ENCODE data around the gene CCDC134.

Gene CCDC134

DNA sequence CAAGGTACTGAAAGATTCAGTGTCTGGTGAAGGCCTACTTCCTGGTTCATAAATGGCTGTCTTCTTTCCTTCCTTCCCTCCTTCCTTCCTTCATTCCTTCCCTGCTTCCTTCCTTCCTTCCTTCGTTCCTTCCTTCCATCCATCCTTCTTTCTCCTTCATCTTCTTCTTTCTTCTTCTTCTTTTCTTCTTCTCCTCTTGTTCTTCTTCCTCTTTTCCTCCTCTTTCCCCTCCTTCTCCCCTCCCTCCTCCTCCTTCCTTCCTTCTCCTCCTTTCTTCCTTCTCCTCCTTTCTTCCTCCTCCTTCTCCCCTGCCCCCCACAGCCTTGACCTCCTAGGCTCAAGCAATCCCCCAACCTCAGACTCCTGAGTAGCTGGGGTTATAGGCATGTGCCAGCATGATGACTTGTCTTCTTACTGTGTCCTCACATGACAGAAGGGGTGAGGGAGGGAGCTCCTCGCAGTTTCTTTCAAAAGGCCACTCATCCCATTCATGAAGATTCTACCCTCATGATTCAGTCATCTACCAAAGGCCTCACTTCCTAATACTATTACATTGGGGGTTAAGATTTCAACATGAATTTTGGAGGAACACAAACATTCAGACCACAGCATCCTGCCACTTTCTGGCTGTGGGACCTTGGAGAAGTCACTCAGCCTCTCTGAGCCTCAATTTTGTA is 22.6 kb upstream of the CCDC134 start:
- Mint-ChIP-seq H3K4me1 (ENCODE audit: low read depth) (peaks cover 43% of the 10 kb centered on the region), H3K27me3 (no peaks in the 10 kb centered on the region), H3K9me3 (no peaks in the 10 kb centered on the region), H3K4me3 (no peak overlapping the region), H3K27ac (no peak overlapping the region), H3K36me3 (ENCODE audit: low read depth) (peaks cover 4% of the 10 kb centered on the region)
- DNase-seq: no peak

DNA sequence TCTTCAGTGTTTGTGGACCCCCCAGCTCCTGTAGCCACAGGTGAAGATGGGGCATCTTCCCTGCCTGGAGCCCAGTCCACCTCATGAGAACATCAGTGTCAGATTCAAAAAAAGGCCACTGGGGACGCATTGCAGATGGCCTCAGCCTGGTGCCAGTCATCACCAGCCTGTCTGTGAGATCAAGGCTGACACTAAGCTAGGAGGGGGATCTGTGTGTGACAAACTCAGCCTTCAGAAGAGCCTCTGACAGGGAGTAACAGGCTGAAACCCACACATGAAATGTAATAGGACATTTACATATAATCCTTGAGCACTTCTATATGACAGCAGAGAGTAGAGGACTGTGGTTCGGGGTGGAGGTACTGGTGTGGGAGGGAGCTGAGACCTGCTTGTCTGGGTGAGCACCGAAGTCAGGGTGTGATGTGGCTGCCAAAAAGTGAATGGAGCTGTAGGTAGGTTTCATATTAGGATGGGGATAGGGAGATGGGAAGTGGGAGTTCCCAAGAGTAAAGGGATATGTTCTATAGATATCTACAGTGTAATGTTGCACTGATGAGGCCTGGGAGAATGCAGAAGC is 20.5 kb upstream of the CCDC134 start:
- no peaks in the 10 kb centered on the region for H3K27me3 Mint-ChIP-seq
- peak overlapping the region; percentile 85 for H3K4me3 Mint-ChIP-seq
- H3K4me1 Mint-ChIP-seq (ENCODE audit: low read depth): peaks cover 52% of the 10 kb centered on the region
- H3K27ac Mint-ChIP-seq: peak overlapping the region; percentile 94
- no peak for DNase-seq
- H3K9me3 Mint-ChIP-seq: no peaks in the 10 kb centered on the region
- H3K36me3 Mint-ChIP-seq (ENCODE audit: low read depth): peaks cover 14% of the 10 kb centered on the region

DNA sequence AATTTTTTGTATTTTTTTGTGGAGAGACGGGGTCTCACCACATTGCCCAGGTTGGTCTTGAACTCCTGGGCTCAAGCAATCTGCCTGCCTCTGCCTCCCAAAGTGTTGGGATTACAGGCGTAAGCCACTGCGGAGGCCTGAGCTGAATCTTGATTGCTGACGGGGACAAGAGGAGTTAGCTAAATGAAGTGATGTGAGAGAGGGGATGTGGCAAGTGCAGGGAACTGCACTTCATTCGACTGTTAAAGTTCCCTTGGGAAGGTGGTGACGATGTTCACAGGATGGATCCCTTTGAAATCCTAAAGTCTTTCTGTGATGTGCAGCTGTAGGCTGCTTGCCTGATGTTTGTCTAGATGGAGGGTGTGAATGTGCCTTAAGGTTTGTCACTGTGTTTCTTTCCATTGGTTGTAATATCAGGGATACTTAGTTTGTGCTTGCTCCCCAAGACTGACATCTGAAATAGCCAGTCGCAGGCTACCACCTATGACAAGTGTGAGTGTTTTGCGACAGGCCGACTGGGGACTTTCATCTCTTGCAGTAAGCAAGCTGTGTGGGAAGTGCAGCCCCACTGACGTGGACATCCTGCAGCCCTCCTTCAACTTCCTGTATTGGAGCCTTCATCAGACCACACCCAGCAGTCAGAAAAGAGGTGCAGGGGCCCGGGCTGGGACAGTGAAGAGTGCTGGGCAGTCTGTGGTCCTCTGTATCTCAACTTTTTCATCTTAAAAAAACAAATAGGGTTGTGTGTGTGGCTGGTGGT is 19.6 kb upstream of the CCDC134 start:
- no peaks in the 10 kb centered on the region for H3K9me3 Mint-ChIP-seq

DNA sequence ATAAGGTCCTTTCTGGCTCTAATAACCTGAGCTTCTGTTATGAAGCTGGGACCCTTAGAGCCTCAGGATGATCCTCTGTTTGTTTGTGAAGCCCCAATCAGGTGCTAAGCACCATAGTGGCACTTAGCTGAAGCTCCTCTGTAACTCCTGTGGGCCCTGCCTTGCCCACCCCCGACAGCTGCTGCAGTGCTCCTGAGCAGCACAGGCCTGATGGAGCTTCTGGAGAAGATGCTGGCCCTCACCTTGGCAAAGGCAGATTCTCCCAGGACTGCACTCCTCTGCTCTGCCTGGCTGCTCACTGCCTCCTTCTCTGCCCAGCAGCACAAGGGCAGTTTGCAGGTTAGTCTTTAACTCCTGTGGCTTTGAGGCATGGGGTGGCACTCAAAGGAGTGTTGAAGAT is 19.0 kb upstream of the CCDC134 start:
- H3K9me3 Mint-ChIP-seq: no peaks in the 10 kb centered on the region
- DNase-seq: peak; percentile 56
- H3K4me1 Mint-ChIP-seq (ENCODE audit: low read depth): peaks cover 56% of the 10 kb centered on the region

More for the DNA sequence above, 19.6 kb upstream of the CCDC134 start:
- DNase-seq: peak; percentile 83
- H3K4me3 Mint-ChIP-seq: peak overlapping the region; percentile 85
- no peaks in the 10 kb centered on the region for H3K27me3 Mint-ChIP-seq
- H3K4me1 Mint-ChIP-seq (ENCODE audit: low read depth): peaks cover 52% of the 10 kb centered on the region
- H3K36me3 Mint-ChIP-seq (ENCODE audit: low read depth): peaks cover 14% of the 10 kb centered on the region
- peak overlapping the region; percentile 94 for H3K27ac Mint-ChIP-seq

DNA sequence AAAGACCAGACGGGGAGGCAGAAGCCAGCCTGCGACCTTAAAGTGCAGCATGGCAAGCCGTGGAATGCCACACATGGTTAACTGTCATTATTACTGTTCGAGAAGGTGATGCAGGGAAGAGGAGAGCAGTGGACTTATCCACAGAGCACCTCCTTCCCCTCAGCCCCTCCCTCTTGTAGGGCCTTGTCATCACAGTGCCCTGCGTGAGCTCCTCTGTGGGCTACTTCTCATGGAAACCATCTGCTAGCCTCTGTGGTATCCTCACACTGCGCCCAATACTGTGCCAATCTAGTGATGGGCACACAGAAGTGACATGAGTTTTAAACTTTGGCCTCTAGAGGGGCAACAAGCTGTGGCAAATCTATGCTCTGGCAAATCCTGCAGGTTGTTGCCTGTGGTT is 18.2 kb upstream of the CCDC134 start:
- Mint-ChIP-seq H3K4me1 (ENCODE audit: low read depth) (peaks cover 64% of the 10 kb centered on the region), H3K27ac (peak overlapping the region; percentile 94), H3K4me3 (peak overlapping the region; percentile 85), H3K9me3 (no peaks in the 10 kb centered on the region), H3K36me3 (ENCODE audit: low read depth) (peaks cover 24% of the 10 kb centered on the region), H3K27me3 (no peaks in the 10 kb centered on the region)
- DNase-seq: peak; percentile 42

More for the DNA sequence above, 19.0 kb upstream of the CCDC134 start:
- Mint-ChIP-seq H3K27ac (peak overlapping the region; percentile 94), H3K4me3 (peak overlapping the region; percentile 85), H3K36me3 (ENCODE audit: low read depth) (peaks cover 18% of the 10 kb centered on the region), H3K27me3 (no peaks in the 10 kb centered on the region)

DNA sequence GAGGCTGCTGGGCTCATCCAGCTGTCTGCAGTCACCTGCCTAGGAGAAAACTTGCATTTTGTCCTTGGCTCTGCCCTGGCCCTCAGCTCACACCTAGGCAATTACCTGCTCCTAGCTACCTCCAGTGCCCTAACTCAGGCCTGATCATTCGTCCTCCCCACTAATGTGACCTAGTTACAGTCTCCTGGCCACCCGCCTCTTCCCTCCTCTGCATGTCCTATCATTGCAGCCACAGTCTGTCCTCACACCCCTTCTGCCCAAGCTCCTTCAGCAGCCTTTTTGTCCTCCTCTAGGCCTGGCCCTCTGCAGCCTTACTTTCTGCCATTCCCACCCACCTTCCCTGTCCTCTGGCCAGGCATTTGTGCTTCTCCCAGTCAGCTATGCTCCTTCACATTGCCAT is 17.7 kb upstream of the CCDC134 start:
- no peak for DNase-seq
- Mint-ChIP-seq H3K4me3 (peak overlapping the region; percentile 85), H3K27me3 (no peaks in the 10 kb centered on the region), H3K4me1 (ENCODE audit: low read depth) (peaks cover 66% of the 10 kb centered on the region), H3K9me3 (no peaks in the 10 kb centered on the region), H3K36me3 (ENCODE audit: low read depth) (peaks cover 28% of the 10 kb centered on the region), H3K27ac (peak overlapping the region; percentile 94)

DNA sequence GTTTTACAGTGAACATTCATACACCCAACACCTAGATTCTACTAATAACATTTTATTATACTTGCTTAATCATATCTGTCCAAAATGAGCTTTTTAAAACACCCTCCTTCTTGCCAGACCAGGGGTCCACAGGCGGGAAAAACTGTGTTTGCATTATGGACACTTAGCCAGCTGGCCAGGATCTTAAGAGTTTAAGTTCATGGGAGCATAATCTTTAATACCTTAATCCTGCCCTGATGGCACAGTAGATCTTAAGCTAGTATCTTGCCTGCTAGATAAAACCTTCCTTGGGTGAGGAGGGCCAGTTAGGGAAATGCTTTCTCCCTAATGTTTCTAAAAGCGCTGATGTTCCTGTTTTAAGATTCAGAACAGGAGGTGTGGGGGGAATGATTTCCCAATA is 13.1 kb upstream of the CCDC134 start:
- Mint-ChIP-seq H3K4me3 (no peak overlapping the region), H3K36me3 (ENCODE audit: low read depth) (peaks cover 50% of the 10 kb centered on the region), H3K27ac (no peak overlapping the region), H3K9me3 (no peaks in the 10 kb centered on the region), H3K27me3 (no peaks in the 10 kb centered on the region), H3K4me1 (ENCODE audit: low read depth) (peaks cover 34% of the 10 kb centered on the region)
- no peak for DNase-seq

DNA sequence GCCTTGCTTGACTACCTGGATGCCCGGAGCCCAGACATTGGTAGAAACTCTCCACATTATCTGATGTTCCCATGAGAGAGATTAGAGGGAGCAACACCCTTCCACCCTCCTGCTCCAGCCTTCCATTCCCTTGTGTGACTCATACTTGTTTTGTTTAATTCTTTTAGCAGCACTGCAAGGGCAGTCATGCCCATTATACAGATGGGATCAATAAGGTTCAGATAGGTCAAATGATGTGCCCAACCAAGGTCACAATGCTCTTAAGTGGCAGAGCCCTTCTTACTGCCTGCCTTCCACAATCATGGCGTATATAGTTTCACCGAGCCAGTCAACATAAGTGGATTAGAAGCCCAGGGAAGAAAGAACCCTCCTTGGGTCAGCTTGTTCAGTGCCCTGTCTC is 6.6 kb upstream of the CCDC134 start:
- H3K4me1 Mint-ChIP-seq (ENCODE audit: low read depth): peaks cover 5% of the 10 kb centered on the region
- H3K9me3 Mint-ChIP-seq: no peaks in the 10 kb centered on the region
- peaks cover 60% of the 10 kb centered on the region for H3K36me3 Mint-ChIP-seq (ENCODE audit: low read depth)
- DNase-seq: no peak
- no peaks in the 10 kb centered on the region for H3K27me3 Mint-ChIP-seq
- H3K4me3 Mint-ChIP-seq: no peak overlapping the region
- no peak overlapping the region for H3K27ac Mint-ChIP-seq

DNA sequence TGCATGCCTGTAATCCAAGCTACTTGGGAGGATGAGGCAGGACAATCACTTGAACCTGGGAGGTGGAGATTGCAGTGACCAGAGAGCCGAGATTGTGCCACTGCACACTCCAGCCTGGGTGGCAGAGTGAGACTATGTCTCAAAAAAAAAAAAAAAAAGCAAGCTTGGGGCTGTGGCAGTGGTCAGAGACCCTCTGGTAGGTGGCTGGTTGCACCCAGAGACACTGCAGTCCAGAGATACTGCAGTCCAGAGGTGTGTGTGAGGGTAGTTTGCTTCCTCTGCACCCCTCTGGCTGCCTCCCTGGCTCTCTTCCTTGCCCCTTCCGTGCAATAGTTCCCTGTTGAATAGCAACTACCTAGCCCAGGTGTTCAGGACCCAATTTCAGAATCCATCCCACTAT is 1.7 kb upstream of the CCDC134 start:
- no peak for DNase-seq
- no peaks in the 10 kb centered on the region for H3K27me3 Mint-ChIP-seq
- H3K9me3 Mint-ChIP-seq: no peaks in the 10 kb centered on the region
- peak overlapping the region; percentile 97 for H3K4me3 Mint-ChIP-seq
- H3K27ac Mint-ChIP-seq: peak overlapping the region; percentile 98
- peaks cover 48% of the 10 kb centered on the region for H3K36me3 Mint-ChIP-seq (ENCODE audit: low read depth)
- H3K4me1 Mint-ChIP-seq (ENCODE audit: low read depth): peaks cover 29% of the 10 kb centered on the region

DNA sequence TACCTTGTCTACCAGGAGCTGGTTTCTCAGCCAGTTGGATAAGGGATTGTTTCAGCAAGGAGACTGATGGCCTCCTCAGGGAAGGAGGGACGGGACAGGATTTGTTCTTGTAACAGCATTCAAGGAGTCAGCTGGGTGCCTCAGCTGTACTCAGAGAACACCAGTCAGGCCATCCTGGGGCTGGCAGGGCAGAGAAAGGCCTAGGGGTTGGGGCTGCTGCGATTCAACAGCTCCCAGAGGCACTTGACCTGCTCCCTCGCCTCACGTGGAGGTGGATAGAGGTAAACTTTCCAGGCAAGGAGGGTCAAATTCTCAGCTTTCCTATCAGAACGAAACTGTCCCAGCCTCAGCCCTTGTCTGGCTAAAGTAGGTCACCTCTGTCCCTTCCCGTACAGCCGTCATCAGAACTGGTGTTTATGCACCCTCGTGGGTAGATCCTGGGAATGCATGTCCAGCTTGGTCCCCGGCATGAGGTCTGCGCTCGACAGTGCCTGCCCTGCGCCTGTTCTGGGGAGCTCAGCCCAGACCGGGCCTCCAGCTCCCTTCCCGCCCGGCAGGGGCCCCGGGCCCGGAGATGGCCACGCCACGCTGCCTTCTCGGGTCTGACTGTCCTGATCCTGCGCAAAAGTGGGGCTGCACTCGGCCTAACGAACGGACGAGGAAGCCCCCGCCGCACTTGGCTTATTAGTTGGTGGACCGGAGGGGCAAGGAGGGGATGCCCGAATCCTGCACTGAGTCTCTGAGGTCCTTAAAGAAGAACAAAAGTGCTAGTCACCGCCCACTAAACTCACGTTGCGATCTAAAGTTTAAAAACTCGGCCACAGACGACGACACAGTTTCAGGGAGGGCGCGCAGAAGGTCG is 762 bp upstream of the CCDC134 start:
- DNase-seq: peak; percentile 73
- H3K4me1 Mint-ChIP-seq (ENCODE audit: low read depth): peaks cover 38% of the 10 kb centered on the region
- peak overlapping the region; percentile 97 for H3K4me3 Mint-ChIP-seq
- peak overlapping the region; percentile 98 for H3K27ac Mint-ChIP-seq
- no peaks in the 10 kb centered on the region for H3K27me3 Mint-ChIP-seq
- H3K36me3 Mint-ChIP-seq (ENCODE audit: low read depth): peaks cover 46% of the 10 kb centered on the region
- no peaks in the 10 kb centered on the region for H3K9me3 Mint-ChIP-seq

DNA sequence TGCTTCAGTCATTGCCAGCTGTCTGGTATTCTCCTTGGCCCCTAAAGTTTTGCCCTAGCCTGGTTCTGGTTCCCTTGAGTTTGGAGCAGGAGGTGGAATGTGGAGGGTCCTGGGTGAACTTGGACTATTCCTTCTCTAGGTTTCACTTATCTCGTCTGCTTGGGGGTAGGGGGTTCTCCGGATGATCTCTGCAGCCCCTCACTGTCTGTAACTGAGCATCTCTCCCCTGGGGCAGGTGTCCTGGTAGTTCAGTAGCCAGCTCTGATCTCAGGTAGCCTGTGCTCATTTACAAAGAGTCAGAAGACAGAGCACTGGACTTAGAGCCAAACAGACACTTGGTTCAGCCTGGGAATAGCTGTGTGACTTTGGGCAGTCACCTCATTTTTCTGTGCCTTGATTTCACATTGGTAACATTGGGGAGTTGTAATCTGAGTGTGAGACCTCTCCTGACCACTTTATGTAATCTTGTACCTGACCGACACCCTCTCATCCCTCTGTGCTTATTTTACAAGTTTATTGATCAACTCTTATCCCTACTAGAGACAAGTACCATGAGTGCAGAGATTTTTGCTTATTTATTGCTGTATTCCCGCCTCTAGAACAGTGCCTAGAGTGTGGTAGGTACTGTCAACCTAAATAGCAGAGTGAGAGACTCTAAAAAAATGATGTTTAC is 804 bp downstream of the CCDC134 start:
- no peak for DNase-seq
- Mint-ChIP-seq H3K4me3 (peak overlapping the region; percentile 97), H3K27ac (peak overlapping the region; percentile 98), H3K27me3 (no peaks in the 10 kb centered on the region), H3K36me3 (ENCODE audit: low read depth) (peaks cover 35% of the 10 kb centered on the region), H3K9me3 (no peaks in the 10 kb centered on the region), H3K4me1 (ENCODE audit: low read depth) (peaks cover 45% of the 10 kb centered on the region)

DNA sequence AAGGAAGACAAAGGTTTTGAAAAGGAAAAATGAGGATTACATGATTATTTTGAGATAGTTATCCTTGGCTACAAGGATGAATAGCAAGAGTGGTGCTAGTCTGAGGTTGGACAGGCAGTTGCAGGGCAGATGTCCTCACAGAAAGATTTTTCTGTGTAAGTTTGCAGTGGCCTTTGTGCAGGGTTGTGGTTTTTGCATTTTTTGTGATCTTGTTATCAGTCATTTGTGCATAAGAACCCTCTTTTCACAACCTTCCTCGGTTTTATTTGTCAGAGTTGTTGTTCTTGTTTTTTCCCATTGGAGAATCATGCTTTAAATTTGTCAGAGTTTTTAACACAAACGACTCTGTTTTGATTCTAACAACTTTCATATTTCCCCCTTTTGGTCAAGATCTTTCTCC is 1.4 kb downstream of the CCDC134 start:
- Mint-ChIP-seq H3K4me3 (peak overlapping the region; percentile 97), H3K27ac (peak overlapping the region; percentile 42), H3K36me3 (ENCODE audit: low read depth) (peaks cover 35% of the 10 kb centered on the region), H3K27me3 (no peaks in the 10 kb centered on the region), H3K9me3 (no peaks in the 10 kb centered on the region), H3K4me1 (ENCODE audit: low read depth) (peaks cover 45% of the 10 kb centered on the region)
- DNase-seq: no peak

DNA sequence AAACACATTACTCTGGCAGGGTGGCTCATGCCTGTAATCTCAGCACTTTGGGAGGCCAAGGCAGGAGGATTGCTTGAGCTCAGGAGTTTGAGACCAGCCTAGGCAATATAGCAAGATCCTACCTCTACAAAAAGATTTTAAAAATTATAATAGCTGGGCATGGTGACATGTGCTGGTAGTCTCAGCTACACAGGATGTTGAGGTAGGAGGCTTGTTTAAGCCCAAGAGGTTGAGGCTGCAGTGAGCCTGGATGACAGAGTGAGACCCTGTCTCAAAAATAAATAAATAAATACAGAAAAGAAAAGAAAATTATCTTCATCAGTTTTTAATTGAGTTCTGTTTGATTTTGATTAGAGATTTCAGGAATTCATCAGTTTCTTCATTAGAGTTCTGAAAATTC is 5.2 kb downstream of the CCDC134 start:
- Mint-ChIP-seq H3K27me3 (no peaks in the 10 kb centered on the region), H3K36me3 (ENCODE audit: low read depth) (peaks cover 45% of the 10 kb centered on the region), H3K27ac (no peak overlapping the region), H3K9me3 (no peaks in the 10 kb centered on the region), H3K4me1 (ENCODE audit: low read depth) (peaks cover 33% of the 10 kb centered on the region), H3K4me3 (no peak overlapping the region)
- DNase-seq: no peak

DNA sequence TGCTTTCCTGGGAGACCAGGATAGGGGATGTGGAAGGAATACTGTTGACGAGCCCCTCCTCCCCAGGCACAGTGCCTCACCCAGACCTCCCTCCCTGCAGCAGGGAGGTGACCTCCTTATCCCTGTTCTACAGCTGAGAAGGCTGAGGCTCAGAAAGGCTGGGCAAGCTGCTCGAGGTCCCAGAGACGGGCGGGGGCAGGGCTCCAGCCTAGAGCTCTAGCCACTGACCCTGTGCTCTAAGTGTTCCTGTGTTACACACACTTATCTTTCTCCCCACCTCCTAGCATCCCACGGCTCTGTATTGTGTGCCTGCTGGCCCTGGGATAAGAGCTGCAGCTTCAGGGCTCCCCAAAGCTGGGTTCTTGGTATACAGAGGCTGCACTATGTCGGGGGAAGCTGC is 7.9 kb downstream of the CCDC134 start:
- Mint-ChIP-seq H3K27me3 (no peaks in the 10 kb centered on the region), H3K36me3 (ENCODE audit: low read depth) (peaks cover 54% of the 10 kb centered on the region), H3K9me3 (no peaks in the 10 kb centered on the region), H3K4me3 (no peak overlapping the region), H3K4me1 (ENCODE audit: low read depth) (peaks cover 18% of the 10 kb centered on the region), H3K27ac (no peak overlapping the region)
- no peak for DNase-seq
